Transverse colon (tissue), 3 donors: ENCODE measurements around the gene LIPI.

Experiments used
- EP300 ChIP-seq: sonication (generic); formaldehyde crosslinking; IDR thresholded peaks from one replicate; pipeline ENCODE4 v1.6.1; 2017; ENCODE audit warnings: antibody characterized with exemption, low read depth
- TF ChIP-seq, protein P1 (sequence below), 5 experiments: fragments of 200-600 bp in 3 of 5; fragments of 450-650 bp in 2 of 5; sonication (generic) in 3 of 5; IDR thresholded peaks; 1 replicate in 2 of 5; 2 replicates in 3 of 5; pipeline ENCODE4 v1.5.1; 2016 to 2017; ENCODE audit warnings: antibody characterized with exemption in 5 of 5, inconsistent platforms in 3 of 5, mild to moderate bottlenecking in 2 of 5, moderate library complexity in 1 of 5

DNA sequence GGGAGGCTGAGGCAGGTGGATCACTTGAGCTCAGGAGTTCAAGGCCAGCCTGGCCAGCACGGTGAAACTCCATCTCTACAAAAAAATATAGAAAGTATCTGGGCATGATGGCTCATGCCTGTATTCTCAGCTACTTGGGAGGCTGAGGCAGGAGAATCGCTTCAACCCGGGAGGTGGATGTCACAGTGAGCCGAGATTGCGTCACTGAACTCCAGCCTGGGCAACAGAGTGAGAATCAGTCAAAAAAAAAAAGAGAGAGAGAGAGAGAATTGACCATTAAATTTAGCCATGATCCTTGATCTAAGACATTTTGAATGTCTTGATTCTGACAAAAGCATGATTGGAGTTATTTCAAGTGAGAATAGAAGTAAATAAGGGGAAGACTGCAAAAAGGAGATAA lies 24.3 kb upstream of the LIPI start:
- TF ChIP-seq, protein P1, sequence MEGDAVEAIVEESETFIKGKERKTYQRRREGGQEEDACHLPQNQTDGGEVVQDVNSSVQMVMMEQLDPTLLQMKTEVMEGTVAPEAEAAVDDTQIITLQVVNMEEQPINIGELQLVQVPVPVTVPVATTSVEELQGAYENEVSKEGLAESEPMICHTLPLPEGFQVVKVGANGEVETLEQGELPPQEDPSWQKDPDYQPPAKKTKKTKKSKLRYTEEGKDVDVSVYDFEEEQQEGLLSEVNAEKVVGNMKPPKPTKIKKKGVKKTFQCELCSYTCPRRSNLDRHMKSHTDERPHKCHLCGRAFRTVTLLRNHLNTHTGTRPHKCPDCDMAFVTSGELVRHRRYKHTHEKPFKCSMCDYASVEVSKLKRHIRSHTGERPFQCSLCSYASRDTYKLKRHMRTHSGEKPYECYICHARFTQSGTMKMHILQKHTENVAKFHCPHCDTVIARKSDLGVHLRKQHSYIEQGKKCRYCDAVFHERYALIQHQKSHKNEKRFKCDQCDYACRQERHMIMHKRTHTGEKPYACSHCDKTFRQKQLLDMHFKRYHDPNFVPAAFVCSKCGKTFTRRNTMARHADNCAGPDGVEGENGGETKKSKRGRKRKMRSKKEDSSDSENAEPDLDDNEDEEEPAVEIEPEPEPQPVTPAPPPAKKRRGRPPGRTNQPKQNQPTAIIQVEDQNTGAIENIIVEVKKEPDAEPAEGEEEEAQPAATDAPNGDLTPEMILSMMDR (IDR thresholded peaks at IDR 0.05): no peak
- no peak for TF ChIP-seq EP300
